Kasumi-1 (cell line): ENCODE measurements around the gene ENGASE.

Experiments used
- DNase-seq, 2 experiments: peaks; one replicate each; lab custom pipeline; 2025; lab: John Stamatoyannopoulos, UW

Gene ENGASE

DNA sequence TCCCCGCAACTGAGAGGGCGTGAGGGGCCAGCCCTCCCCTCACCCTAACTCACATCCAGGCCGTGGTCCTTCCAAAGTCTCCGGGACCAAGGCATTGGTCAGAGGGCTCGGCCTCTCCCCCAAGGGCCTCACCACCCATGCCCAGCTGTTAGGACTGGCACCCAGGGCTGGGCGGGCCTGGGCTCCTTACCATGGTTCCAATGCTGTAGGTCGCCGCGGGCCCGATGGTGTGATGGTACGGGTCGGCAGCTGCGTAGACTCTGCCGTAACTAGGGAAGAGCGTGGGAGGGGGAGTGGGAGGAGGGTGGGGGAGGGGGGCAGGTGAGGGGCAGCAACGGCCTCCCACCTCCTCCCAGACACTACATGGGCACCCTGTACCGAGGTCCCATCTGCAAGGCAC is 19.6 kb downstream of the ENGASE start:
- no peak for DNase-seq

DNA sequence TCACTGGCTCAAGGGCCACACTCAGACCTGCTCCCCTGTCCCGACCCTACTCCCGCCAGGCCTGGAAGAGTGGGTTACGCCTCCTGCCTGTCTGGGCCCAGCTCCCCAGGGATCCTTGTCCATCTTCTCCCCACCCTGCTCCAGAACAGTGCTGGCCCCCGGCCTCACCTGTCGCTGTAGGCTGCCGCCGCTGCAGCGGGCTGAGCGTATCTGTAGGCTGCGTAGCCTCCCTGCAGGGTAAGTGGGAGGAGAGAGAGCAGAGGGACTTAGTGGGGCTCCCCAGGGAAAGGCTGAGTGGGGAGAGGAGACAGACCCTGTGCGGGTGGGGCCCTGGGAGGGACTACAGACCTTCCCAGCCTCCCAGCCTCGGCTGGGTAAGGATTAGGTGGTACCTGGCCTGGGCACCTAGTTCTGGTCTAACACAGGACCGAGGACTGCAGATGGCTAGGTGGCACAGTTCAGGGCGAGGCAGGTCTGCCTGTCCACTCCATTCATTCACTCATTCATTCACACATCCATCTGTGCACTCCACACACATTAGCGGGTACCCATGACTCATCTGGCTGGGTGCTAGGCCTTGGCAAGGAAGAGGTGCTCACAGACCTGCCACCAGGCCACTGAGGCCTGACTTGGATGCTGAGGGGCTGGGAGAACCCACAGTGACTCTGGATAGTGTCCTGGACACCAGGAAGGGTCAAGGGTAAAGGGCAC is 20.9 kb downstream of the ENGASE start:
- no peak for DNase-seq

- DNase-seq, result no peak
Measured at GRCh38 chr17:79096477-79096876, 21.9 kb downstream of the ENGASE start.

- DNase-seq, result no peak
Measured at GRCh38 chr17:79097226-79098055, 22.8 kb downstream of the ENGASE start.

- no peak for DNase-seq
Measured at GRCh38 chr17:79098282-79098867, 23.8 kb downstream of the ENGASE start.

GRCh38 chr17:79100405-79100804 is 25.8 kb downstream of the ENGASE start:
- DNase-seq, result no peak

GRCh38 chr17:79101111-79101673 is 26.6 kb downstream of the ENGASE start:
- no peak for DNase-seq

GRCh38 chr17:79102214-79102613 is 27.6 kb downstream of the ENGASE start:
- DNase-seq, result no peak

DNA sequence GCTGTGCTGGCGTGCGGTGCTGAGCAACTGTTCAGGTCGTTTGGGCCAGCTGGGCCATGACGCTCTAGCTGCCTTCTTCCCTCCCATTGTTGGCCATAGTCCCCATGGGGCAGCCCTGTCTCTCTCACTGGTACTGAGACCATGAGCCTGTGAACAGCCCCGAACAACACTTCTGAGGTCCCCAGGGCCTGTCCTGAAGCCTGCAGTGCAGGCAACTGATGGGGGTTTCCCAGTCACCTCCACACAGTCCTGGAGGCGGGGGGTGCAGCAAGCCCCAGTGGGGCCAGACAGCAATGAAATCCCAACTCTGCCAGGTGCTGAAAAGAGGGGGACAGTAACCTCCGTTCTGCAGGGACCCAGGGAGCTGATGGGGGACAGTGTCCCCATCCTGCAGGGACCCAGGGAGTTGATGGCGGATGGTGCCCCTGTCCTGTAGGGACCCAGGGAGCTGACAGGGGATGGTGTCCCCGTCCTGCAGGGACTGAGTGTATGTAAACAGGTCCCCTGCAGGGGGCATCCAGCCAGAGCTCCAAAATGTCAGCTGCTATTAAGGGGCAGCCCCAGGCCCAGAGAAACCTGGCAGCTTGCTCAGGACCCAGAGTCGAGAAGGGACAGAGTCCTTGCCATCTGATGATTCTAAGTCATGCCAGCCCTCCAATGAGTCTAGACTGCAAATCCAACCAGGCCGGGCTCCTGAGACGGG is 30.4 kb downstream of the ENGASE start:
- no peak for DNase-seq

DNA sequence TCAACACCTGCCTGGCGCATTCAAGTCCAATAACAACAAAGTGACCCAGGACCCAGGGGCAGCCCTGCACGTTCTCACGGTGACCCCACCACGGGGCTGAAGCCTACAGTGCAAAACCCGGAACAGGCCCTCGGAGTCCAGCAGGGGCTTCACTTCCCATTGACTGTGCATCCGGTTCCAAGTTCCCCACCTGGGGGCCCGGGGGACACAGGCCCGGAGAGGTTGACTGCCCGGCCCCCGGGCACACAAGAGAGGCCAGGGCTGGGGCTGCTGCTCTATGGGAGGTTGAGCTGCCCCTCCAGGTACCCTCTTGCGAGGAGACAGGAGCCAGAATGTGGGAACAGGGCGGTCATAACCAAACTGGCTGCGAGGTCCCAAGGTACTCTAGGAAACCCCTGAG is 31.3 kb downstream of the ENGASE start:
- no peak for DNase-seq

DNA sequence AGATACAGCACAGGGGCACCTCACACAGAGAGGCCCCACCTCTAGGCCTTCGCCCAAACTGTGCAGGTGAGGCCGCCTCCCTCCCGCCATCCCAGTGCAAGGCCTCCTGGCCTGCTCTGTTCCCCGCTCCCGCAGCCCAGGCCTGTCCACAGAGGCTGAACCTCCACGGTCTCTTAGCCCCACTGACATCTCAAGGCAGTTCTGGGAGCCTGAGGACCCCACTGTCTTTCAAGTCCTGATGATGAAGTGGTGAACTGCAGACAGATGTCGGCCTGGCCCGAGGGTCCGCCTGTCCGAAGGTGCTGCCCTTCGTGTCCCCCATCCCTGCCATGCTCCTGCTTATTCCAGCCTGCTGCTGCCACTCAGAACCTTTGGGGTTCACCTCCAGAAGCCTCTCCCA is 32.3 kb downstream of the ENGASE start:
- no peak for DNase-seq

DNA sequence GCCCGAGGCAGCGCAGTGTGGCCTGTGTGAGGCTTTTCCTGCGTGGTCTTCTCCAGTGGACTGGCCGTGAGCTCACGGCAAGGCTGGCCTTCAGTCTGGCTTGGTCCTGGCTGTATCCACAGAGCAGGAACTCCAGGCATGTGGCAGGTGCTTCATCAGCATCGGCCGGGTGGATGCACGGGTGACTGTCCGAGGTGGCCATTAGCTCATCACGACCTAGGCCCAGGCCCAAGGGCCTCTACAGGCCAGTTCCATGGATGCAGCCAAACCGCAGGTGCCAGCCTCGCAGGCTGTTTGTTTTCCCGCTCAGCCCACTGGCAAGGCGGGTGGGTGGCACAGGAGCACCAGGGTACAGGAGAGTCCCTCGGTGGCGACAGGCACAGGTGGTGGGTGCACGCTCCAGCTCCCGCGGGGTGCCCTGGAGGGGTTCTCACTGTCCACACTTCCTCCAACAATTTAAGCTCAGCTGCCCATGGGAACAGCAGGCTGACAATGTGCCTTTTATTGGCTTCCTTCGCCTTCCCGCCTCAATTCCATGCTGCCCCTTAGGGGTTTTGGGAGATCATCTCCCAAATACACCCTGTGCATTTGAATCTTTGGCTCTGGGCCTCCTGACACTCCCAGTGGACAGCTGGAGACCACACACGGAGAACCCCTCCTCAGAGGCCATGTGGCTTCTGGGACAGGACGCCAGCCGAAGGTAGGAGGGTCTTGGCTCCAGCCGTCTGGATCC is 33.0 kb downstream of the ENGASE start:
- no peak for DNase-seq

DNA sequence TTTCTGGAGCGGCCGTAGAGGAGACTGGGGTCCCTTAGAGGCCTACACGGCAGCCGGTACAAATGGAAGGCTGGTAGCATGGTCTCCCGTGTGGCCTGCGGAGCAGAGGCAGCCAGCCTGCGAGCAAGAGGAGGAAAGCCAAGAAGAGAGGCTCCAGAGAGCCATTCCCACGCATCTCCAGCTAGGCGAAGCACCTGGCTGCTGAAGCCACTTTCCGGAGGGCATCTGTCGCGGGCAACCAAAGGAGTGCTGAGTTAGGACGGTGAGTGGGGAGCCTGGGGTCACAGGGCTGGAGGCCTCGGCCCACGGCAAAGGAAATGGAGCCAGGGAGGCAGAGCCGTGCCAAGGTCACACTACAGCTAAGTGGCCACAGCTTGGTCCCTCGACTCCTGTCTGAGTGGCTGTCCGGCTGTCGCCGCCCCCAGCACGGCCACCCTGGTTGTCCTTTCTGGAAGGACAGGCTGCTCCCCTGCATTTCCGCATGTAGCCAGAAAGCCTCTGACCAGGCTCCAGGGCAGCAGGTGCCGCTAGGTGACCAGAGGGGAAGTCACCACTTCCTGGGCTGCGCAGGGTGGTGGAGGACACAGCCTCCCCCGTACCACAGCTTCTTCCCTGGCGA is 33.7 kb downstream of the ENGASE start:
- DNase-seq, result no peak

DNA sequence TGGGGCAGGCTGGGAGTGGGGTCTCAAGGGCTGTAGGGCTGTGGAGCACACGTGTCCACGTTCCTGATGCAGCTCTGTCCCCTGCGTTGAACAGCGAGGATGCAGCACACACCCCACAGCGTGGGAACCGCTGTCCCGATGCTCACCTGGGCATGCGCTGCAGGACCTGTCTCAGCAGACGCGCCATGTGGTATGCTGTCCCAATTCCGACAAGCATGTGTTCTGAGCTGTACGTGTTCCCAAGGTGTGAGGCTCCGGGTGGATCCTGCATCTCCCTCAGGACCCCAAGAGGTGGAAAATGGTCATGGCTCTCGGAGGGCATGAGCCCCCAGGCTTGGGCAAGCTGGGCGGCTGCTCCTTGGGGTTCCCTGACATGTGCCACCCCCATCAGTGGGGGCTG is 34.2 kb downstream of the ENGASE start:
- DNase-seq, result no peak

- no peak for DNase-seq
Measured at GRCh38 chr17:79109584-79109983, 35.0 kb downstream of the ENGASE start.

DNA sequence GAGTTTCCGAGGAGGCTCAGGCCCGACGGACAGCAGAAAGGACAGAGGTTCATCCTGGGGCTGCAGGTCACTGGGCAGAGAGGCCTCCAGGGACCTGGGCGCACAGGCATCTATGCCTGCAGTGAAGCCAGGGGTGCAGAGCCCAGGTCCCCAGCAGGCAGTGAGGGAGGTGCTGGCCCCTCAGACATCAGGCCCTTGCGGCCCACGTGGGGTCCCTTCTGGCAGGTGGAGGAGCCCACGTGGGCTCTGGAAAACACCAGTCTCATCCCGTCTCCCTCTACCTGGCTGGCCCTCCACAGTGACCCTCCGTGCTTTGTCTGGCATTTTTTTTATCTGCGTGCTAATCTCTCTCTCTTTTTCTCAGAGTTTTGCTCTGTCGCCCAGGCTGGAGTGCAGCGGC is 36.5 kb downstream of the ENGASE start:
- no peak for DNase-seq

GRCh38 chr17:79112471-79112870 is 37.8 kb downstream of the ENGASE start:
- DNase-seq, result no peak

- no peak for DNase-seq
Measured at GRCh38 chr17:79113699-79114457, 39.3 kb downstream of the ENGASE start.

DNA sequence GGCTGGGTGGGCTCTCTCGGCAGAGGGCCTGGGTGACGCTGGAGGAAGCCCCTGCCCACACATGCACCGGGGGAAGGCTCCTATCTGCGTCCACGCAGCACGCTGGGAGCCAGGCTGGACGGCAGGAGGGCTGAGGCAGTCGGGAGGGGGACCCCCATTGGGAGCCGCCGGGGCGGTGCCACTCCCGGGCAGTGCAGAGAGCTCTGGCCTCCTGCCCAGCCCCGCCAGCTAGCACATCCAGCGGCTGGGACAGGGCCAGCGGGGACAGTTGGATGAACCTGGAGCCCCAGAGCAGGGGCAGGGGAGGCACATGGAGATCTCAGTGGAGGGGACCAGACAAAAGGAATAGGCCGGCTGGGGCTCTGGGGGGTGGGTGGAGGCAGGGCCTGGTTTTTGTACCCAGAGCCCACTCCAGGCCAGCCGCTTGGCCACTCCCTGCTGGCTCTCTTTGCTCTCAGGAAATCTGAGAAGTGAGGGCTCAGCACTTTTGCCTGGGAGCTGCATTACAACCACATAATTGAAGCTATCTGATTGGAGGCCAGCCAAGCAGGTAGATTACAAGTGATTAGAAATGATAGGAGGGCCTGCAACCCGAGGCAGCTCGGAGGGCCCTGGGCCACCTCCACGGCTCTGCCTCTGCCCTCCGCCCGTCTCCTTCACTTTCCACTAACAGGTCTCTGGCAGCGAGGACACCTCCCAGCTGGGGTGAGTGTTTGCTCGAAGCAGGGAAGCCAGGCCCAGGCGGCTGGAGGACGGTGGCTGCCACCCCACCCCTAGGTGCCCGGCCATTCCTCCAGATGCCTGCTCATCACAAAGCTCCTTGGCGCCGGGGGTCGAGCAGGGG is 40.1 kb downstream of the ENGASE start:
- DNase-seq, result no peak
